AG10803 (cell line): ENCODE measurements around the gene SYNE1.

Experiments used
- DNase-seq: peaks from one replicate; pipeline ENCODE4 v3.0.0; 2010; ENCODE audit warnings: low read depth
- H3K4me3 ChIP-seq: 2 replicates; pipeline ENCODE4 v1.5.1; 2011; ENCODE audit warnings: mild to moderate bottlenecking, low read length, control low read depth
- TF ChIP-seq, protein P1 (sequence below): conservative IDR thresholded peaks from 2 replicates; pipeline ENCODE4 v1.5.1; 2011; ENCODE audit warnings: mild to moderate bottlenecking, low read length, control low read depth, inconsistent platforms

The SYNE1 gene

GRCh38 chr6:152378169-152378568, 259.0 kb downstream of the SYNE1 start:
- TF ChIP-seq, protein P1, sequence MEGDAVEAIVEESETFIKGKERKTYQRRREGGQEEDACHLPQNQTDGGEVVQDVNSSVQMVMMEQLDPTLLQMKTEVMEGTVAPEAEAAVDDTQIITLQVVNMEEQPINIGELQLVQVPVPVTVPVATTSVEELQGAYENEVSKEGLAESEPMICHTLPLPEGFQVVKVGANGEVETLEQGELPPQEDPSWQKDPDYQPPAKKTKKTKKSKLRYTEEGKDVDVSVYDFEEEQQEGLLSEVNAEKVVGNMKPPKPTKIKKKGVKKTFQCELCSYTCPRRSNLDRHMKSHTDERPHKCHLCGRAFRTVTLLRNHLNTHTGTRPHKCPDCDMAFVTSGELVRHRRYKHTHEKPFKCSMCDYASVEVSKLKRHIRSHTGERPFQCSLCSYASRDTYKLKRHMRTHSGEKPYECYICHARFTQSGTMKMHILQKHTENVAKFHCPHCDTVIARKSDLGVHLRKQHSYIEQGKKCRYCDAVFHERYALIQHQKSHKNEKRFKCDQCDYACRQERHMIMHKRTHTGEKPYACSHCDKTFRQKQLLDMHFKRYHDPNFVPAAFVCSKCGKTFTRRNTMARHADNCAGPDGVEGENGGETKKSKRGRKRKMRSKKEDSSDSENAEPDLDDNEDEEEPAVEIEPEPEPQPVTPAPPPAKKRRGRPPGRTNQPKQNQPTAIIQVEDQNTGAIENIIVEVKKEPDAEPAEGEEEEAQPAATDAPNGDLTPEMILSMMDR: no peak
- DNase-seq: peak; percentile 78
- H3K4me3 ChIP-seq: peak overlapping the region; percentile 88

GRCh38 chr6:152375197-152375596, 262.0 kb downstream of the SYNE1 start:
- H3K4me3 ChIP-seq: no peak overlapping the region
- no peak for DNase-seq

DNA sequence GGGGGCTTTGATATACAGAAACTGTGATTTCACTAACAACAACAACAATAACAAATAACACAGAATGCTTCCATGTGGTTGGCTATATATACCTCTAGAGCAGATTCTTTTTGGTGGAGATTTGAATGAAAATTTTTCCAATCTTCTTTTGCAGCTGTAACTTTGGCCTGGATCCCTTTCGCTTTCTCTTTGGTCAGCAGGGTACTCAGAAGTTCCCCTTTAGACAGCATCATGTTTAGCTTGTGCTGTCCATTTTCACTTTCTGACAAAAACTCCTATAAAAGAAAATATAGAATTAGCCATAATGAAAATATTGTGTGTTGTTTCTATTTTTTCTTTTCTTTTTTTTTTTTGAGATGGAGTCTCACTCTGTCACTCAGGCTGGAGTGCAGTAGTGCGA, 264.2 kb downstream of the SYNE1 start:
- no peak for DNase-seq
- TF ChIP-seq, protein P1: no peak
- H3K4me3 ChIP-seq: no peak overlapping the region

More at GRCh38 chr6:152375197-152375596, 262.0 kb downstream of the SYNE1 start:
- TF ChIP-seq, protein P1: no peak

- no peak overlapping the region for H3K4me3 ChIP-seq
- DNase-seq: no peak
- TF ChIP-seq, protein P1: no peak
Observed at GRCh38 chr6:152371775-152372174, 265.4 kb downstream of the SYNE1 start.

- TF ChIP-seq, protein P1: no peak
- DNase-seq: peak; percentile 28
- H3K4me3 ChIP-seq: no peak overlapping the region
Observed at GRCh38 chr6:152368751-152369624, 268.2 kb downstream of the SYNE1 start.

DNA sequence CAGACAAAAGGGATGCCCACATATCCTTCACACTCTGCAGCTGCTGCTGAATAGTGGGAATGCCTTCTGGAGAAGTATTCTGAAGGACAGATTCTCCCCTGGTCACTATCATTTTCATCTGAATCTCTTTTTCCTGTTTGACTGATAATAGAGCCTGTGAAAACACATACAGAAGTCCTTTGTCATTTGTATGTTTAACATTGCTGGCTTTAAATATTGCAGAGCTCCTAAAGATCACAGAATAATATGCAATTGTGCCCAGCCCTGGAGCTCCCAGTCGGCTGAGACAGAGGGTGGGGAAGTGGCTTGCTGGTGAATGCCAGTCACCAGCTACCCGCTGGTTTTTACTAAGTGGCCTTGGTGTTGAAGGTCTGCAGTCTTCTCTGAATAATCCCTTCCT, 272.3 kb downstream of the SYNE1 start:
- no peak for DNase-seq
- no peak overlapping the region for H3K4me3 ChIP-seq
- TF ChIP-seq, protein P1: no peak

DNA sequence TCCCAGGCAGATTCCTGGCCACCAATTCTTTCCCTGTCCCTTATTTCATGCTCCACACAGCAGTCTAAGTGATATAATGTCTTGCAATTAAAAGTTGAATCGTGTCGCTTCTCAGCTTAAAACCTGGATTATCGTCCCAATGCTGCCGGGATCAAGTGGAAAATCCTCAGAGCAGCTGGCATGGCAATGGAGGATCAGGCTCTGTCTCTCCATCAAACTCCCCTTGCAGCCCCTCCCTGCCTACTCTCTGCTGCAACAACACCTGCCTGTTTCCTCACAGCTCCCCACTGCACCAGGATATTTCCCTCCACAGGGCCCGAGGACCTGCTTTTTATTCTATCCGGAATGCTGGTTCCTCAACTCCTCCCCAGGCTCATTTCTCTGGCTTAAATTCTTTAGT, 277.1 kb downstream of the SYNE1 start:
- TF ChIP-seq, protein P1: no peak
- no peak overlapping the region for H3K4me3 ChIP-seq
- DNase-seq: no peak
